Heart left ventricle (tissue), 13 donors: ENCODE measurements around the gene PCMTD2.

Experiments
- POLR2A ChIP-seq, 2 donors: fragments of 450-650 bp; IDR thresholded peaks; one replicate each; pipeline ENCODE4 v1.6.1; 2017; ENCODE audit warnings: antibody characterized with exemption in 2 of 2, mild to moderate bottlenecking in 2 of 2, moderate library complexity in 2 of 2
- TF ChIP-seq, protein P1 (sequence below), 12 donors: fragments of 200-600 bp; sonication (generic) in 4 of 12; IDR thresholded peaks; one replicate each; pipeline versions ENCODE4 v1.5.0 to v1.8.0; 2018 to 2022; ENCODE audit warnings: antibody characterized with exemption in 12 of 12, mild to moderate bottlenecking in 5 of 12
- donor health status: ischemic (EF 13 %, LVEDD 7.1; RV severe dilation, severe dysfunction).
- donor health status: DM: no; HTN: yes; CAD: no.
- donor health status: DM: no; HTN: no; CAD: no.
- donor health status: ischemic (EF 25% LVEDD 6.9; RV normal size, moderate dysfunction).
- donor health status: ischemic (EF 25% LVEDD 5.7; RV mildly dilated, moderate dysfunction).
- donor health status: ischemic (EF 35%, LVEDD 5.7; RV mildly dilated, moderate dysfunction).
- donor health status: nonischemic (EF 11% LVEDD 7.7; RV severe dilation, severe dysfunction).
- donor health status: DM: yes; HTN: yes; CAD: no.
- donor health status: PGD.
- donor health status: ischemic (EF 29% LVEDD 5.4; RV normal size, mild dysfunction).
- donor health status: nonischemic (EF 23%, LVEDD 6.1; RV moderate dilation, normal function).

- TF ChIP-seq POLR2A (IDR thresholded peaks at IDR 0.05), result no peak
- TF ChIP-seq, protein P1, sequence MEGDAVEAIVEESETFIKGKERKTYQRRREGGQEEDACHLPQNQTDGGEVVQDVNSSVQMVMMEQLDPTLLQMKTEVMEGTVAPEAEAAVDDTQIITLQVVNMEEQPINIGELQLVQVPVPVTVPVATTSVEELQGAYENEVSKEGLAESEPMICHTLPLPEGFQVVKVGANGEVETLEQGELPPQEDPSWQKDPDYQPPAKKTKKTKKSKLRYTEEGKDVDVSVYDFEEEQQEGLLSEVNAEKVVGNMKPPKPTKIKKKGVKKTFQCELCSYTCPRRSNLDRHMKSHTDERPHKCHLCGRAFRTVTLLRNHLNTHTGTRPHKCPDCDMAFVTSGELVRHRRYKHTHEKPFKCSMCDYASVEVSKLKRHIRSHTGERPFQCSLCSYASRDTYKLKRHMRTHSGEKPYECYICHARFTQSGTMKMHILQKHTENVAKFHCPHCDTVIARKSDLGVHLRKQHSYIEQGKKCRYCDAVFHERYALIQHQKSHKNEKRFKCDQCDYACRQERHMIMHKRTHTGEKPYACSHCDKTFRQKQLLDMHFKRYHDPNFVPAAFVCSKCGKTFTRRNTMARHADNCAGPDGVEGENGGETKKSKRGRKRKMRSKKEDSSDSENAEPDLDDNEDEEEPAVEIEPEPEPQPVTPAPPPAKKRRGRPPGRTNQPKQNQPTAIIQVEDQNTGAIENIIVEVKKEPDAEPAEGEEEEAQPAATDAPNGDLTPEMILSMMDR (IDR thresholded peaks at IDR 0.05), result no peak
Measured at GRCh38 chr20:64233725-64234124, 21.8 kb upstream of the PCMTD2 start.
